Mesothelial cell of epicardium (in vitro differentiated cells): Measurements from ENCODE around the gene POP7. TPM values are rescaled to one million over a fixed set of nuclear protein-coding genes. Genes with fewer than 3 reads are reported as not detected.
"Not testable (repeated sequence)": the region's sequence is repeated elsewhere in the genome, so short reads cannot be mapped to it uniquely, and the experiment has no call there.

Experiments used
- DNase-seq, 2 experiments: peaks; one replicate each; pipeline ENCODE4 v3.0.0; 2021; ENCODE audit warnings: low spot score in 2 of 2; ENCODE audit not compliant: unreplicated experiment in 2 of 2
- H3K27ac Mint-ChIP-seq: 2 replicates; pipeline ENCODE4 v1.8.0; 2021; ENCODE audit warnings: mixed read lengths
- H3K27me3 Mint-ChIP-seq: 2 replicates; pipeline ENCODE4 v1.8.0; 2021; ENCODE audit warnings: low read depth, mixed read lengths
- H3K36me3 Mint-ChIP-seq: 2 replicates; pipeline ENCODE4 v1.8.0; 2021; ENCODE audit warnings: mixed read lengths
- H3K4me1 Mint-ChIP-seq: 2 replicates; pipeline ENCODE4 v1.8.0; 2021; ENCODE audit warnings: mixed read lengths
- H3K4me3 Mint-ChIP-seq: 2 replicates; pipeline ENCODE4 v1.8.0; 2021; ENCODE audit warnings: mild to moderate bottlenecking, moderate library complexity, mixed read lengths
- H3K9me3 Mint-ChIP-seq: 2 replicates; pipeline ENCODE4 v1.8.0; 2021; ENCODE audit warnings: mixed read lengths
- total RNA-seq: library from RNA; stranded (reverse); gene quantifications from 3 replicates; pipeline ENCODE4 v1.2.1, GENCODE V29; 2021
- TF ChIP-seq, protein P1 (sequence below): fragments of 200-600 bp; sonication (generic); IDR thresholded peaks from one replicate; pipeline ENCODE4 v1.5.0; 2021; ENCODE audit warnings: antibody characterized with exemption; ENCODE audit not compliant: unreplicated experiment

POP7 gene
- total RNA-seq, 1 donor from 2014 or later = 26.0 TPM

GRCh38 chr7:100708395-100708794 is 2.5 kb downstream of the POP7 start:
- Mint-ChIP-seq H3K27ac (no peak overlapping the region), H3K9me3 (no peaks in the 10 kb centered on the region), H3K4me1 (peaks cover 12% of the 10 kb centered on the region), H3K27me3 (no peaks in the 10 kb centered on the region), H3K36me3 (no peaks in the 10 kb centered on the region), H3K4me3 (peak overlapping the region; percentile 31)
- no peak for DNase-seq
- TF ChIP-seq, protein P1, sequence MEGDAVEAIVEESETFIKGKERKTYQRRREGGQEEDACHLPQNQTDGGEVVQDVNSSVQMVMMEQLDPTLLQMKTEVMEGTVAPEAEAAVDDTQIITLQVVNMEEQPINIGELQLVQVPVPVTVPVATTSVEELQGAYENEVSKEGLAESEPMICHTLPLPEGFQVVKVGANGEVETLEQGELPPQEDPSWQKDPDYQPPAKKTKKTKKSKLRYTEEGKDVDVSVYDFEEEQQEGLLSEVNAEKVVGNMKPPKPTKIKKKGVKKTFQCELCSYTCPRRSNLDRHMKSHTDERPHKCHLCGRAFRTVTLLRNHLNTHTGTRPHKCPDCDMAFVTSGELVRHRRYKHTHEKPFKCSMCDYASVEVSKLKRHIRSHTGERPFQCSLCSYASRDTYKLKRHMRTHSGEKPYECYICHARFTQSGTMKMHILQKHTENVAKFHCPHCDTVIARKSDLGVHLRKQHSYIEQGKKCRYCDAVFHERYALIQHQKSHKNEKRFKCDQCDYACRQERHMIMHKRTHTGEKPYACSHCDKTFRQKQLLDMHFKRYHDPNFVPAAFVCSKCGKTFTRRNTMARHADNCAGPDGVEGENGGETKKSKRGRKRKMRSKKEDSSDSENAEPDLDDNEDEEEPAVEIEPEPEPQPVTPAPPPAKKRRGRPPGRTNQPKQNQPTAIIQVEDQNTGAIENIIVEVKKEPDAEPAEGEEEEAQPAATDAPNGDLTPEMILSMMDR = no peak

GRCh38 chr7:100710452-100710851 is 4.5 kb downstream of the POP7 start:
- H3K27ac Mint-ChIP-seq = no peak overlapping the region

GRCh38 chr7:100711369-100711768 is 5.4 kb downstream of the POP7 start:
- peaks cover 11% of the 10 kb centered on the region for H3K4me1 Mint-ChIP-seq
- H3K27me3 Mint-ChIP-seq = peaks cover 5% of the 10 kb centered on the region
- no peaks in the 10 kb centered on the region for H3K9me3 Mint-ChIP-seq
- DNase-seq = no peak
- H3K27ac Mint-ChIP-seq = no peak overlapping the region
- TF ChIP-seq, protein P1 = no peak
- H3K36me3 Mint-ChIP-seq = no peaks in the 10 kb centered on the region
- H3K4me3 Mint-ChIP-seq = no peak overlapping the region

More at GRCh38 chr7:100710452-100710851, 4.5 kb downstream of the POP7 start:
- Mint-ChIP-seq H3K27me3 (peaks cover 3% of the 10 kb centered on the region), H3K4me3 (no peak overlapping the region), H3K36me3 (no peaks in the 10 kb centered on the region), H3K4me1 (peaks cover 12% of the 10 kb centered on the region), H3K9me3 (no peaks in the 10 kb centered on the region)
- DNase-seq = no peak
- TF ChIP-seq, protein P1 = no peak

GRCh38 chr7:100714725-100715124 is 8.8 kb downstream of the POP7 start:
- Mint-ChIP-seq H3K27ac (no peak overlapping the region), H3K4me3 (no peak overlapping the region), H3K4me1 (no peaks in the 10 kb centered on the region), H3K9me3 (peaks cover 16% of the 10 kb centered on the region), H3K36me3 (peaks cover 11% of the 10 kb centered on the region), H3K27me3 (peaks cover 29% of the 10 kb centered on the region)
- TF ChIP-seq, protein P1 = no peak
- no peak for DNase-seq

DNA sequence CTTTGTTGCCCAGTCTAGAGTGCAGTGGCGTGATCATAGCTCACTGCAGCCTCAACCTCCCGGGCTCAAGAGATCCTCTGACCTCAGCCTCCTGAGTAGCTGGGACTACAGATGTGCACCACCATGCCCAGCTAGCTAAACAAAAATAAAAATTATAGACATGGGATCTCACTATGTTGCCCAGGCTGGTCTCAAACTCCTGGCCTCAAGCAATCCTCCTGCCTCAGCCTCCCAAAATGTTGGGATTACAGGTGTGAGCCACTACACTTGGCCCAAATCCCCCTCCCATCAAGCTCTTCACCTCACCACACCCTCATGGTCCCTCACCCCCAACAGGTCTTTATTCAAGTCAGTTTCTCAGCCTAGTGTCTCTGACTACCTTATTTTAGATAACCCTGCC is 11.2 kb downstream of the POP7 start:
- not testable (repeated sequence) for H3K27ac Mint-ChIP-seq, DNase-seq, H3K4me3 Mint-ChIP-seq, H3K4me1 Mint-ChIP-seq
- Mint-ChIP-seq H3K9me3 (peaks cover 16% of the 10 kb centered on the region), H3K36me3 (peaks cover 11% of the 10 kb centered on the region), H3K27me3 (peaks cover 50% of the 10 kb centered on the region)

DNA sequence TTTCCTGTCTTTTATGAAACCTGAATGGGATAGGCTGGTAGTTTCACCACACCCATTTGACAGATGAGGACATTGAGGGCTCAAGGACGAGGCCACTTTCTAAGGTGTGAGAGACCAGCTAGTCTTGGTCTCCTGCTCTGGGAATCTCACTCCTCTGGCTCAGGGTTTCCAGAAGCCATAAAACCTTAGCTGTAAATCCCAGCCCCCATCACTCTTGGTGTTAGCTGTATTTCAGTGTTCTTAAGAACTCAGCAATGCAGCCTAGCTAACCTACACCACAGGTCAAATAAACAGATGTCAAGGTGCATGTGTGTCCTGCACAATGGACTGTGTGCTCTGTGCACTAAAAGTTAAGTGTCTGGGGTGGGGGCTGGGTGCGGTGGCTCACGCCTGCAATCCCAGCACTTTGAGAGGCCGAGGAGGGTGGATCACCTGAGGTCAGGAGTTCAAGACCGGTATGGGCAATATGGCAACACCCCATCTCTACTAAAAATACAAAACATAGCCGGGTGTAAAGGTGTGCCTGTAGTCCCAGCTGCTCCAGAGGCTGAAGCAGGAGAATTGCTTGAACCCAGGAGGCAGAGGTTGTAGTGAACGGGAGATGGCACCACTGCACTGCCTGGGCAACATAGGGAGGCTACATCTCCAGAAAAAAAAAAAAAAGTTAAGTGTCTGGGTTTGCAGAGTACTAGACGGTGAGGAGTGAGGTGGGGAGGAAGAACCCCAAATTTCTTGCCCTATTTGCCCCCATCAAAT is 13.8 kb downstream of the POP7 start:
- peaks cover 11% of the 10 kb centered on the region for H3K36me3 Mint-ChIP-seq
- no peaks in the 10 kb centered on the region for H3K4me1 Mint-ChIP-seq
- TF ChIP-seq, protein P1 = no peak
- peaks cover 16% of the 10 kb centered on the region for H3K9me3 Mint-ChIP-seq
- peak overlapping the region; percentile 6 for H3K4me3 Mint-ChIP-seq
- DNase-seq = no peak
- peaks cover 76% of the 10 kb centered on the region for H3K27me3 Mint-ChIP-seq
- no peak overlapping the region for H3K27ac Mint-ChIP-seq
